ENCODE results near the gene SF3A1.

The SF3A1 gene

GRCh38 chr22:30290342-30291057 lies 66.2 kb downstream of the SF3A1 start:
- H3K36me3 ChIP-seq (ENCODE audit: control insufficient read depth in 5 of 5, insufficient read depth in 5 of 5, low read length in 5 of 5), result peaks cover 0 to 52% (median 45%) of the 10 kb centered on the region in 5 donors

GRCh38 chr22:30289980-30290313 lies 66.7 kb downstream of the SF3A1 start:
- peaks cover 0 to 52% (median 45%) of the 10 kb centered on the region in 5 donors for H3K36me3 ChIP-seq (ENCODE audit: control insufficient read depth in 5 of 5, insufficient read depth in 5 of 5, low read length in 5 of 5)
- peaks cover 15 to 52% (median 44%) of the 10 kb centered on the region in 5 donors for H3K4me1 ChIP-seq (ENCODE audit: control insufficient read depth in 5 of 5, insufficient read depth in 5 of 5, low read length in 5 of 5)

More at GRCh38 chr22:30290342-30291057, 66.2 kb downstream of the SF3A1 start:
- peak overlapping the region; percentile 77 for H3K27ac ChIP-seq (ENCODE audit: low read depth, low read length)
- H3K9me3 ChIP-seq (ENCODE audit: control insufficient read depth in 5 of 5, low read length in 5 of 5), result no peaks in the 10 kb centered on the region
- H3K4me1 ChIP-seq (ENCODE audit: control insufficient read depth in 5 of 5, insufficient read depth in 5 of 5, low read length in 5 of 5), result peaks cover 15 to 52% (median 44%) of the 10 kb centered on the region in 5 donors
- H3K9ac ChIP-seq (ENCODE audit: low read length in 5 of 5), result peak overlapping the region in 4 of 5 donors; percentile 8 to 60 (median 42)
- no peaks in the 10 kb centered on the region for H3K27me3 ChIP-seq (ENCODE audit: control insufficient read depth in 5 of 5, insufficient read depth in 4 of 5, low read length in 5 of 5)
- peak overlapping the region in 4 of 5 donors; percentile 61 to 84 (median 72) for H3K4me3 ChIP-seq (ENCODE audit: low read depth in 1 of 5, low read length in 5 of 5)

DNA sequence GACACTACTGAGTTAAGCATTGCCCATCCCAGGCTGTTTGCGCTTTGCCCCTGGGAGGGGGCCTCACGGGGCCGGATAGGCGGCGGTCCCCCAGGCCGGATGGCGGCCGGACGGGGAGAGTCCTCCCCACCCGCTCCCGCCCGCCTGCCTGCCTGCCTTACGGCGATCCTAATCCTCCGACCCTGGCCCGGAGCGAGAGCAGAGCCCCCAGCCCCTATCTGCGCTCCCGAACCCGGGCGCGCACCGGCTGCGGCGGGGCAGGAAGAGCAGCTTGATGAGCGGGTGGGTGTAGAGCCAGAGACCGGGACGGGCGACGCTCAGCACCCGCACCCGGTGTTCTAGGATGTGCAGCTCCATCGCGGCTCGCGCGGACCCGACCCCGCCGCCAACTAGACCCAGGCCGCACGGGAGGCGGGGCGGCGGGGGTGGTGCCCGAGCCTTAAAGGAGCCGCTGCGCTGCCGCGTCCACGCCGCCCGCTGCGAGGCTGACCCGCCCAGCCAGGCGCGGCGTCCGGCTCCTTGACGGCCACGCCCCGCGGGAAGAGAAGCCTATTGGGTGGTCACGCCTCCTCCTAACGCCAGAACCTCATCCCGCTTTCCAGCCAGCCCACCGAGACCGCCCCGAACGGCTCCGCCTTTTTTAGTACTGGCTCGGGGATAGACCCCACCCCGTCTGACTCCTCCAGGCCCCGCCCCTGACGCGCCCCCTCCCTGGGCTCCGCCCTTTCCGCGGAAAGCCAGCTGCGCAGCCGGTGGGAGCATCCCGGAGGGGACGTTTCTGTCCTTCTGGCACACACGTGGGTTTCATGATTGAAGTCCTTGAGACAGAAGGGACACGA lies 67.3 kb downstream of the SF3A1 start, which contains the start of gene CASTOR1:
TSS of gene CASTOR1 (minus strand) at position 365 of the 839 bp plus-strand sequence. CDS start at position 357, 8 bp downstream.
- H3K36me3 ChIP-seq (ENCODE audit: control insufficient read depth in 5 of 5, insufficient read depth in 5 of 5, low read length in 5 of 5), result peaks cover 0 to 52% (median 44%) of the 10 kb centered on the region in 5 donors
- no peaks in the 10 kb centered on the region for H3K27me3 ChIP-seq (ENCODE audit: control insufficient read depth in 5 of 5, insufficient read depth in 4 of 5, low read length in 5 of 5)
- H3K9me3 ChIP-seq (ENCODE audit: control insufficient read depth in 5 of 5, low read length in 5 of 5), result no peaks in the 10 kb centered on the region
- H3K4me1 ChIP-seq (ENCODE audit: control insufficient read depth in 5 of 5, insufficient read depth in 5 of 5, low read length in 5 of 5), result peaks cover 15 to 52% (median 44%) of the 10 kb centered on the region in 5 donors
- peak within 1 kb of the TSS in 4 of 5 donors; percentile 65 to 87 (median 82) for H3K9ac ChIP-seq (ENCODE audit: low read length in 5 of 5)
- H3K4me3 ChIP-seq (ENCODE audit: low read depth in 1 of 5, low read length in 5 of 5), result peak within 1 kb of the TSS; percentile 71 to 84 (median 81)
- H3K27ac ChIP-seq (ENCODE audit: low read depth, low read length), result peak within 1 kb of the TSS; percentile 77

More at GRCh38 chr22:30289980-30290313, 66.7 kb downstream of the SF3A1 start:
- Histone ChIP-seq H3K27ac (ENCODE audit: low read depth, low read length) (peak overlapping the region; percentile 77), H3K27me3 (ENCODE audit: control insufficient read depth in 5 of 5, insufficient read depth in 4 of 5, low read length in 5 of 5) (no peaks in the 10 kb centered on the region), H3K9me3 (ENCODE audit: control insufficient read depth in 5 of 5, low read length in 5 of 5) (no peaks in the 10 kb centered on the region), H3K9ac (ENCODE audit: low read length in 5 of 5) (peak overlapping the region in 3 of 5 donors; percentile 33 to 53 (median 43)), H3K4me3 (ENCODE audit: low read depth in 1 of 5, low read length in 5 of 5) (peak overlapping the region; percentile 42 to 84 (median 63))

- Histone ChIP-seq H3K36me3 (ENCODE audit: control insufficient read depth in 5 of 5, insufficient read depth in 5 of 5, low read length in 5 of 5) (peaks cover 0 to 47% (median 39%) of the 10 kb centered on the region in 5 donors), H3K27ac (ENCODE audit: low read depth, low read length) (peak overlapping the region; percentile 76), H3K9me3 (ENCODE audit: control insufficient read depth in 5 of 5, low read length in 5 of 5) (no peaks in the 10 kb centered on the region), H3K9ac (ENCODE audit: low read length in 5 of 5) (peak overlapping the region in 4 of 5 donors; percentile 65 to 87 (median 82)), H3K4me3 (ENCODE audit: low read depth in 1 of 5, low read length in 5 of 5) (peak overlapping the region; percentile 71 to 84 (median 81)), H3K4me1 (ENCODE audit: control insufficient read depth in 5 of 5, insufficient read depth in 5 of 5, low read length in 5 of 5) (peaks cover 15 to 52% (median 44%) of the 10 kb centered on the region in 5 donors), H3K27me3 (ENCODE audit: control insufficient read depth in 5 of 5, insufficient read depth in 4 of 5, low read length in 5 of 5) (no peaks in the 10 kb centered on the region)
These were observed 68.1 kb downstream of the SF3A1 start for GRCh38 chr22:30288419-30289140.

GRCh38 chr22:30287648-30288418 lies 68.9 kb downstream of the SF3A1 start:
- H3K36me3 ChIP-seq (ENCODE audit: control insufficient read depth in 5 of 5, insufficient read depth in 5 of 5, low read length in 5 of 5), result peaks cover 0 to 39% (median 31%) of the 10 kb centered on the region in 5 donors
- H3K27me3 ChIP-seq (ENCODE audit: control insufficient read depth in 5 of 5, insufficient read depth in 4 of 5, low read length in 5 of 5), result no peaks in the 10 kb centered on the region
- peak overlapping the region; percentile 76 for H3K27ac ChIP-seq (ENCODE audit: low read depth, low read length)
- H3K9me3 ChIP-seq (ENCODE audit: control insufficient read depth in 5 of 5, low read length in 5 of 5), result no peaks in the 10 kb centered on the region
- H3K9ac ChIP-seq (ENCODE audit: low read length in 5 of 5), result peak overlapping the region in 4 of 5 donors; percentile 65 to 87 (median 82)
- peaks cover 15 to 60% (median 49%) of the 10 kb centered on the region in 5 donors for H3K4me1 ChIP-seq (ENCODE audit: control insufficient read depth in 5 of 5, insufficient read depth in 5 of 5, low read length in 5 of 5)
- peak overlapping the region; percentile 71 to 84 (median 81) for H3K4me3 ChIP-seq (ENCODE audit: low read depth in 1 of 5, low read length in 5 of 5)

- Histone ChIP-seq H3K4me1 (ENCODE audit: control insufficient read depth in 5 of 5, insufficient read depth in 5 of 5, low read length in 5 of 5) (peaks cover 15 to 62% (median 50%) of the 10 kb centered on the region in 5 donors), H3K27me3 (ENCODE audit: control insufficient read depth in 5 of 5, insufficient read depth in 4 of 5, low read length in 5 of 5) (no peaks in the 10 kb centered on the region), H3K9ac (ENCODE audit: low read length in 5 of 5) (no peak overlapping the region), H3K4me3 (ENCODE audit: low read depth in 1 of 5, low read length in 5 of 5) (no peak overlapping the region), H3K36me3 (ENCODE audit: control insufficient read depth in 5 of 5, insufficient read depth in 5 of 5, low read length in 5 of 5) (peaks cover 0 to 31% (median 23%) of the 10 kb centered on the region in 5 donors), H3K27ac (ENCODE audit: low read depth, low read length) (no peak overlapping the region), H3K9me3 (ENCODE audit: control insufficient read depth in 5 of 5, low read length in 5 of 5) (no peaks in the 10 kb centered on the region)
These were observed 69.7 kb downstream of the SF3A1 start for GRCh38 chr22:30286813-30287647.

- H3K36me3 ChIP-seq (ENCODE audit: control insufficient read depth in 5 of 5, insufficient read depth in 5 of 5, low read length in 5 of 5), result peaks cover 0 to 27% (median 20%) of the 10 kb centered on the region in 5 donors
- H3K4me3 ChIP-seq (ENCODE audit: low read depth in 1 of 5, low read length in 5 of 5), result no peak overlapping the region
- H3K27me3 ChIP-seq (ENCODE audit: control insufficient read depth in 5 of 5, insufficient read depth in 4 of 5, low read length in 5 of 5), result no peaks in the 10 kb centered on the region
- no peak overlapping the region for H3K27ac ChIP-seq (ENCODE audit: low read depth, low read length)
- peaks cover 15 to 58% (median 45%) of the 10 kb centered on the region in 5 donors for H3K4me1 ChIP-seq (ENCODE audit: control insufficient read depth in 5 of 5, insufficient read depth in 5 of 5, low read length in 5 of 5)
- no peaks in the 10 kb centered on the region for H3K9me3 ChIP-seq (ENCODE audit: control insufficient read depth in 5 of 5, low read length in 5 of 5)
- no peak overlapping the region for H3K9ac ChIP-seq (ENCODE audit: low read length in 5 of 5)
These were observed 70.4 kb downstream of the SF3A1 start for GRCh38 chr22:30286331-30286730.

- peaks cover 12 to 53% (median 40%) of the 10 kb centered on the region in 5 donors for H3K4me1 ChIP-seq (ENCODE audit: control insufficient read depth in 5 of 5, insufficient read depth in 5 of 5, low read length in 5 of 5)
- peaks cover 0 to 27% (median 20%) of the 10 kb centered on the region in 5 donors for H3K36me3 ChIP-seq (ENCODE audit: control insufficient read depth in 5 of 5, insufficient read depth in 5 of 5, low read length in 5 of 5)
- H3K4me3 ChIP-seq (ENCODE audit: low read depth in 1 of 5, low read length in 5 of 5), result no peak overlapping the region
- H3K27me3 ChIP-seq (ENCODE audit: control insufficient read depth in 5 of 5, insufficient read depth in 4 of 5, low read length in 5 of 5), result no peaks in the 10 kb centered on the region
- H3K9ac ChIP-seq (ENCODE audit: low read length in 5 of 5), result no peak overlapping the region
- H3K9me3 ChIP-seq (ENCODE audit: control insufficient read depth in 5 of 5, low read length in 5 of 5), result no peaks in the 10 kb centered on the region
- H3K27ac ChIP-seq (ENCODE audit: low read depth, low read length), result no peak overlapping the region
These were observed 70.9 kb downstream of the SF3A1 start for GRCh38 chr22:30285846-30286200.
